ENCODE data around the gene CSE1L.

DNA sequence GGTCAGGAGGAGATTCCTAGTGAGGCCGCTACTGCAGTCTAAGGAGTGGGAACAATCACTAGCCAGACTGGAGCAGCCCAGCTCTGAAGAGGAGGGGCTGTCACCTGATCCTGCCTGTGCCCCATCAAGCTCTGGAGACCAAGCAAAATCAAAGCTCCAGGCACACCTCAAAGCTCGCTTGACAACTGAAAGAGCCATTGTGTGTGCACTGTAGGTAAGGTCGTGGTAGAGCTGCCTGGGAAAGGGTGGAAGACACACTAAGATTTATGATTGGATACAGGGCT lies 58.2 kb downstream of the CSE1L start:
- TF ChIP-seq, protein P1, sequence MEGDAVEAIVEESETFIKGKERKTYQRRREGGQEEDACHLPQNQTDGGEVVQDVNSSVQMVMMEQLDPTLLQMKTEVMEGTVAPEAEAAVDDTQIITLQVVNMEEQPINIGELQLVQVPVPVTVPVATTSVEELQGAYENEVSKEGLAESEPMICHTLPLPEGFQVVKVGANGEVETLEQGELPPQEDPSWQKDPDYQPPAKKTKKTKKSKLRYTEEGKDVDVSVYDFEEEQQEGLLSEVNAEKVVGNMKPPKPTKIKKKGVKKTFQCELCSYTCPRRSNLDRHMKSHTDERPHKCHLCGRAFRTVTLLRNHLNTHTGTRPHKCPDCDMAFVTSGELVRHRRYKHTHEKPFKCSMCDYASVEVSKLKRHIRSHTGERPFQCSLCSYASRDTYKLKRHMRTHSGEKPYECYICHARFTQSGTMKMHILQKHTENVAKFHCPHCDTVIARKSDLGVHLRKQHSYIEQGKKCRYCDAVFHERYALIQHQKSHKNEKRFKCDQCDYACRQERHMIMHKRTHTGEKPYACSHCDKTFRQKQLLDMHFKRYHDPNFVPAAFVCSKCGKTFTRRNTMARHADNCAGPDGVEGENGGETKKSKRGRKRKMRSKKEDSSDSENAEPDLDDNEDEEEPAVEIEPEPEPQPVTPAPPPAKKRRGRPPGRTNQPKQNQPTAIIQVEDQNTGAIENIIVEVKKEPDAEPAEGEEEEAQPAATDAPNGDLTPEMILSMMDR (IDR thresholded peaks at IDR 0.05): no peak
- no peak for TF ChIP-seq POLR2A (IDR thresholded peaks at IDR 0.05)
